ENCODE data around the gene CSMD2. TPM values are rescaled to one million over a fixed set of nuclear protein-coding genes. Genes with fewer than 3 reads are reported as not detected.
A peak's percentile ranks its signal among the peaks of the same experiment; 100 is the strongest.

The CSMD2 gene
- total RNA-seq, 1 donor from 2014 or later = 0.55 TPM

DNA sequence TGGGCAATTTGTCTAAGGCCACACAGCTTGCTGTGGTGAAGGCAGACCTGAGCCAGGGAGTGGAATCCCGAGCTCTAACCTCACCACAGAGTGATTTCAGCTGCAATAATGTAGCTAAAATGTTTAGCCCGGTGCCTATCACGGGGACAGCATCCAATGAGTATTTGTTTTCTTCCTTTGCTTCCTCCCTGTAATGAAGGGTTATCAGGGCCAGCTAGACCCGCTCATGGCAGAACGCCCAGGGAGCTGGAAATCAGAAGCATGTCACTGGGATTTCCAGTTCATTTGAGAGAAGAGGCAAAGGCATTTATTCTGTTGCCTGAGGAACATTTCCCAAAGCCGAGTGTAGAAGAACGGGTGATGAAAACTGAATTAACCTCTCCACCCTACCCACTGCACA lies 509.5 kb downstream of the CSMD2 start:
- TF ChIP-seq, protein P1, sequence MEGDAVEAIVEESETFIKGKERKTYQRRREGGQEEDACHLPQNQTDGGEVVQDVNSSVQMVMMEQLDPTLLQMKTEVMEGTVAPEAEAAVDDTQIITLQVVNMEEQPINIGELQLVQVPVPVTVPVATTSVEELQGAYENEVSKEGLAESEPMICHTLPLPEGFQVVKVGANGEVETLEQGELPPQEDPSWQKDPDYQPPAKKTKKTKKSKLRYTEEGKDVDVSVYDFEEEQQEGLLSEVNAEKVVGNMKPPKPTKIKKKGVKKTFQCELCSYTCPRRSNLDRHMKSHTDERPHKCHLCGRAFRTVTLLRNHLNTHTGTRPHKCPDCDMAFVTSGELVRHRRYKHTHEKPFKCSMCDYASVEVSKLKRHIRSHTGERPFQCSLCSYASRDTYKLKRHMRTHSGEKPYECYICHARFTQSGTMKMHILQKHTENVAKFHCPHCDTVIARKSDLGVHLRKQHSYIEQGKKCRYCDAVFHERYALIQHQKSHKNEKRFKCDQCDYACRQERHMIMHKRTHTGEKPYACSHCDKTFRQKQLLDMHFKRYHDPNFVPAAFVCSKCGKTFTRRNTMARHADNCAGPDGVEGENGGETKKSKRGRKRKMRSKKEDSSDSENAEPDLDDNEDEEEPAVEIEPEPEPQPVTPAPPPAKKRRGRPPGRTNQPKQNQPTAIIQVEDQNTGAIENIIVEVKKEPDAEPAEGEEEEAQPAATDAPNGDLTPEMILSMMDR (IDR thresholded peaks at IDR 0.05) = no peak
- no peaks in the 10 kb centered on the region for H3K36me3 Mint-ChIP-seq (ENCODE audit: low read depth)
- H3K27ac Mint-ChIP-seq (ENCODE audit: unreplicated experiment) = no peak overlapping the region
- H3K4me3 Mint-ChIP-seq (ENCODE audit: unreplicated experiment) = no peak overlapping the region
- no peaks in the 10 kb centered on the region for H3K4me1 Mint-ChIP-seq (ENCODE audit: low read depth)
- H3K27me3 Mint-ChIP-seq (ENCODE audit: low read depth) = peaks cover 5% of the 10 kb centered on the region
- DNase-seq (ENCODE audit: low spot score) = no peak
- no peaks in the 10 kb centered on the region for H3K9me3 Mint-ChIP-seq (ENCODE audit: low read depth)

DNA sequence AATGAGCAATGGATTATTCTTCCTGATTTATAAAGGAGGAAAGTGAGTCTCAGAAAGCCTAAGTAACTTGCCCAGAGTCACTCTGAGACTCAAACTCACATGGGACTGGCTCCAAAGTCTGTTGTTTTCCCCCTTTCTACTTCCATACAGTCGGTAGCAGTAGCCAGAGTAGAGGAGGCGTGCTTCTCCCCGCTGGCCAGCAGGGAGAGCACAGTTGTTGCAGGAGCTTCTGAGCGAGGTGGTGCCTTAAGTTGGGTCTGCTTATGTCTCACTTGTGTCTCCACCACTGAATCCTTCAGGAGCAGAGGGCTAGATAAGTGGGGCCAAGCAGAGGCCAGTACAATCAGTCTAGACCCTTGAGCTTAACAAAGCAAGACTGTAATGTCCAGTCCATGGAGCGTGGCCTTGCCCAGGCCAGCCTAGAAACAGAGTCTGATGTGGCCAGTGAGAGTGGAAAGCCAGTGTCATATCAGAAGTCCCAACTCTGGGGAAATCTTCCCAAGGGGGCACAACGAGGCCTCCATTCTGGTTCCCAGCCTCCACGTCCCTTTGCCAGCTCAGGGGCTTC lies 510.7 kb downstream of the CSMD2 start:
- Mint-ChIP-seq H3K9me3 (ENCODE audit: low read depth) (no peaks in the 10 kb centered on the region), H3K4me3 (ENCODE audit: unreplicated experiment) (no peak overlapping the region), H3K36me3 (ENCODE audit: low read depth) (no peaks in the 10 kb centered on the region), H3K27me3 (ENCODE audit: low read depth) (peaks cover 5% of the 10 kb centered on the region), H3K27ac (ENCODE audit: unreplicated experiment) (no peak overlapping the region), H3K4me1 (ENCODE audit: low read depth) (no peaks in the 10 kb centered on the region)
- TF ChIP-seq, protein P1 (IDR thresholded peaks at IDR 0.05) = peak; percentile 38
- no peak for DNase-seq (ENCODE audit: low spot score)

DNA sequence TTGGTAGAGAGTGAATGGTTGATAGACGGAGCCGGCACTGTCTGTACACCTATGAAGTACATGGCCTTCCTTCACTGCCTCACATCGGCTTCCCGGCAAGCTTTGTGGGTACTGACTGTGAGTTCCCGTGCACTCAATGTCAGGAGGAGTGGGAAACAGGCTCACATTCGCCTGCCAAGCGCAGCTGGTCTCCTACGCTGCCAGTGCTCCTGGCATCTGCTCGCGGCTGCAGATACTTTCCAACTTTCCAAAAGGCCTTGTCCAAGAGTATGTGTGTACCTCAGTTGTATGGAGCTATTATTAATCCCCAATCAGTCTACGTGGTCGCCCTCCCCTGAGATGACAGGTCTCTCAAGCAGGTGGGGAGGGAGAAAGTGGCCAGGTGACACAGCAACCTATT lies 511.8 kb downstream of the CSMD2 start:
- H3K4me1 Mint-ChIP-seq (ENCODE audit: low read depth) = no peaks in the 10 kb centered on the region
- peaks cover 5% of the 10 kb centered on the region for H3K27me3 Mint-ChIP-seq (ENCODE audit: low read depth)
- DNase-seq (ENCODE audit: low spot score) = no peak
- H3K27ac Mint-ChIP-seq (ENCODE audit: unreplicated experiment) = no peak overlapping the region
- TF ChIP-seq, protein P1 (IDR thresholded peaks at IDR 0.05) = no peak
- no peak overlapping the region for H3K4me3 Mint-ChIP-seq (ENCODE audit: unreplicated experiment)
- H3K36me3 Mint-ChIP-seq (ENCODE audit: low read depth) = no peaks in the 10 kb centered on the region
- H3K9me3 Mint-ChIP-seq (ENCODE audit: low read depth) = no peaks in the 10 kb centered on the region

DNA sequence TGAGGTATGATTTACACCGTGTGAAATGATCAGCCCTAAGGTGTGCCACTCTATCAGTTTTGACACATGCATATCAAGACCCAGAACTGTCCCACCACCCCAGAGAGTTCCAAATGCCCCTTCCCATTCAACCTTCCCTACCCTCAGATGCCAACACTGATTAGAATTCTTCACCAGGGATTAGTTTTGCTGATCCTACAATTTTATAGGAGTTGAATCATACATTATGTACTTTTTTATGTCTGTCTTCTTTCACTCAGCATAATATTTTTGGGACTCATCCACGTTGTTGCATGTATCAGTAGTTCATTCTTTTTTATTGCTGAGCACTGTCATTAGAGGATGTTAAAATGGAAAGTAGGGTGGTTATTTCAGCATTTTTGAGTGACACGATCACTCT lies 514.3 kb downstream of the CSMD2 start:
- Mint-ChIP-seq H3K27ac (ENCODE audit: unreplicated experiment) (no peak overlapping the region), H3K4me1 (ENCODE audit: low read depth) (no peaks in the 10 kb centered on the region), H3K9me3 (ENCODE audit: low read depth) (no peaks in the 10 kb centered on the region), H3K4me3 (ENCODE audit: unreplicated experiment) (no peak overlapping the region), H3K27me3 (ENCODE audit: low read depth) (peaks cover 5% of the 10 kb centered on the region), H3K36me3 (ENCODE audit: low read depth) (no peaks in the 10 kb centered on the region)
- no peak for DNase-seq (ENCODE audit: low spot score)
- TF ChIP-seq, protein P1 (IDR thresholded peaks at IDR 0.05) = no peak

DNA sequence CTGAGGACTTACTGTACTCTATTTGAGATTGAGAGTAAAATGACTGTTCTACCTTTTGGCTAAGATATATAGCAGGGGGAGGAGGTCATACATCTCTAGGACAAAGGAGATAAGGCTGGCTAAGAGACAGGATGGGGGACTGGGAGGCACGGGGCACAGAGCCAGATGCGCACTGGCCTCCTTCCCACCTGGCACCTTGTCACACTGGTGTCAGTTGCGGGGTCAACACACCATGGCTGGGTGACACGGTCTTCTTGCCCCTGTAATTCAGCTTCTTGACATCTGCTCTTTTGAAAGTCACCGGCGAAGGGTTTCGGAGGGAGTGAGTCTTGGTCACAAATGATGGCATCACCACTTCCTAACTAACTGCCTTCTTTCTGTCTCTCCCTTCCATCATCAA lies 515.3 kb downstream of the CSMD2 start:
- Mint-ChIP-seq H3K4me1 (ENCODE audit: low read depth) (no peaks in the 10 kb centered on the region), H3K27ac (ENCODE audit: unreplicated experiment) (no peak overlapping the region), H3K36me3 (ENCODE audit: low read depth) (no peaks in the 10 kb centered on the region), H3K27me3 (ENCODE audit: low read depth) (peaks cover 5% of the 10 kb centered on the region), H3K9me3 (ENCODE audit: low read depth) (no peaks in the 10 kb centered on the region), H3K4me3 (ENCODE audit: unreplicated experiment) (no peak overlapping the region)
- DNase-seq (ENCODE audit: low spot score) = no peak
- TF ChIP-seq, protein P1 (IDR thresholded peaks at IDR 0.05) = no peak
